T-helper 1 cell treated with Interleukin-12 subunit alpha and Interleukin-12 subunit beta and Interleukin-4 antibody, amounts not matched to agents 30 μg/mL and 1 μg/mL, for 36 hours (primary cell): Measurements from ENCODE around the gene STAC3.

Source experiments
- H3K27ac Mint-ChIP-seq: one replicate; pipeline ENCODE4 v1.8.0; 2021; ENCODE audit warnings: mild to moderate bottlenecking, mixed read lengths
- H3K27me3 Mint-ChIP-seq: one replicate; pipeline ENCODE4 v1.8.0; 2021; ENCODE audit warnings: low read depth, mixed read lengths
- H3K36me3 Mint-ChIP-seq: one replicate; pipeline ENCODE4 v1.8.0; 2021; ENCODE audit warnings: low read depth, mixed read lengths
- H3K4me1 Mint-ChIP-seq: one replicate; pipeline ENCODE4 v1.8.0; 2021; ENCODE audit warnings: low read depth, mixed read lengths
- H3K4me3 Mint-ChIP-seq: one replicate; pipeline ENCODE4 v1.8.0; 2021; ENCODE audit warnings: mild to moderate bottlenecking, moderate library complexity, mixed read lengths
- H3K9me3 Mint-ChIP-seq: one replicate; pipeline ENCODE4 v1.8.0; 2021; ENCODE audit warnings: mixed read lengths

The STAC3 gene

GRCh38 chr12:57195611-57196371 lies 55.2 kb downstream of the STAC3 start:
- H3K4me1 Mint-ChIP-seq: no peaks in the 10 kb centered on the region
- no peaks in the 10 kb centered on the region for H3K36me3 Mint-ChIP-seq
- no peak overlapping the region for H3K4me3 Mint-ChIP-seq

GRCh38 chr12:57195186-57195585 lies 55.8 kb downstream of the STAC3 start:
- Mint-ChIP-seq H3K9me3 (no peaks in the 10 kb centered on the region), H3K4me1 (no peaks in the 10 kb centered on the region), H3K27ac (no peak overlapping the region), H3K4me3 (no peak overlapping the region), H3K36me3 (no peaks in the 10 kb centered on the region), H3K27me3 (no peaks in the 10 kb centered on the region)

More at GRCh38 chr12:57195611-57196371, 55.2 kb downstream of the STAC3 start:
- H3K27ac Mint-ChIP-seq: no peak overlapping the region
- H3K27me3 Mint-ChIP-seq: no peaks in the 10 kb centered on the region
- H3K9me3 Mint-ChIP-seq: no peaks in the 10 kb centered on the region

- Mint-ChIP-seq H3K4me3 (no peak overlapping the region), H3K27ac (no peak overlapping the region), H3K36me3 (no peaks in the 10 kb centered on the region), H3K4me1 (no peaks in the 10 kb centered on the region), H3K9me3 (no peaks in the 10 kb centered on the region), H3K27me3 (no peaks in the 10 kb centered on the region)
Observed at GRCh38 chr12:57194253-57194652, 56.7 kb downstream of the STAC3 start.

- no peak overlapping the region for H3K4me3 Mint-ChIP-seq
- H3K9me3 Mint-ChIP-seq: no peaks in the 10 kb centered on the region
- no peaks in the 10 kb centered on the region for H3K27me3 Mint-ChIP-seq
- no peaks in the 10 kb centered on the region for H3K36me3 Mint-ChIP-seq
- H3K27ac Mint-ChIP-seq: no peak overlapping the region
- no peaks in the 10 kb centered on the region for H3K4me1 Mint-ChIP-seq
Observed at GRCh38 chr12:57193706-57194245, 57.2 kb downstream of the STAC3 start.
